GM10266 (cell line): ENCODE measurements around the gene COPS6.

ENCODE experiments used
- DNase-seq: peaks from one replicate; pipeline ENCODE4 v3.0.0; 2012; ENCODE audit errors: extremely low spot score
- TF ChIP-seq, protein P1 (sequence below): IDR thresholded peaks from 2 replicates; pipeline ENCODE4 v1.5.1; 2012; ENCODE audit warnings: mild to moderate bottlenecking, low read depth; ENCODE audit not compliant: control insufficient read depth, insufficient read depth; ENCODE audit errors: missing control alignments

Gene COPS6

GRCh38 chr7:100088095-100088620 lies 611 bp upstream of the COPS6 start:
- TF ChIP-seq, protein P1, sequence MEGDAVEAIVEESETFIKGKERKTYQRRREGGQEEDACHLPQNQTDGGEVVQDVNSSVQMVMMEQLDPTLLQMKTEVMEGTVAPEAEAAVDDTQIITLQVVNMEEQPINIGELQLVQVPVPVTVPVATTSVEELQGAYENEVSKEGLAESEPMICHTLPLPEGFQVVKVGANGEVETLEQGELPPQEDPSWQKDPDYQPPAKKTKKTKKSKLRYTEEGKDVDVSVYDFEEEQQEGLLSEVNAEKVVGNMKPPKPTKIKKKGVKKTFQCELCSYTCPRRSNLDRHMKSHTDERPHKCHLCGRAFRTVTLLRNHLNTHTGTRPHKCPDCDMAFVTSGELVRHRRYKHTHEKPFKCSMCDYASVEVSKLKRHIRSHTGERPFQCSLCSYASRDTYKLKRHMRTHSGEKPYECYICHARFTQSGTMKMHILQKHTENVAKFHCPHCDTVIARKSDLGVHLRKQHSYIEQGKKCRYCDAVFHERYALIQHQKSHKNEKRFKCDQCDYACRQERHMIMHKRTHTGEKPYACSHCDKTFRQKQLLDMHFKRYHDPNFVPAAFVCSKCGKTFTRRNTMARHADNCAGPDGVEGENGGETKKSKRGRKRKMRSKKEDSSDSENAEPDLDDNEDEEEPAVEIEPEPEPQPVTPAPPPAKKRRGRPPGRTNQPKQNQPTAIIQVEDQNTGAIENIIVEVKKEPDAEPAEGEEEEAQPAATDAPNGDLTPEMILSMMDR: no peak
- no peak for DNase-seq

DNA sequence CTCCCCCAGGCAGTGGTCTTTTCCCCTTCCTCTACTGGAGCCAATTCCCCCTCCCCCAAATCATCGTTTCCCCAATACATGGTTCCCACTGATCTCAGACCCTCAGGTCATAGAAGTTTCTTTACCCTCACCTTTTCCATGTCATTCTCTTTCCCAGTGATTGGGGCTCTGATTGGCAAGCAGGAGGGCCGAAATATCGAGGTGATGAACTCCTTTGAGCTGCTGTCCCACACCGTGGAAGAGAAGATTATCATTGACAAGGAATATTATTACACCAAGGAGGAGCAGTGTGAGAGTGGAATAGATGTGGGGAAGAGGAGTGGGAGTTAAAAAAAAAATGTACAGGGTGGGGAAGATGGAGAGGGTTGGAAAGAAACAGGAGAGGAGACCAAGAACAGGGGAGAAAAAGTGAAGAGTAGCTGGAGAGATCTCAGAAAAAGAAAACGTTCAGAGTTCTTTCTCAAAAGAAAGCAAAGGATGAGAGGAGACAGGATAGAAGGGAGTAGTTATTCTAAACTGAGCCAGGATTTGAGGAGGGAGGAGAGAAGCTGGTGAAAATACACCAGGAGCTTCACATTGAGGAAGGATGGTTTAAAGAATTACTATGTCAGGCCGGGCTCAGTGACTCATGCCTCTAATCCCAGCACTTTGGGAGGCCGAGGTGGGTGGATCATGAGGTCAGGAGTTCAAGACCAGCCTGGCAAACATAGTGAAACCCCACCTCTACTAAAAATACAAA lies 858 bp downstream of the COPS6 start:
- TF ChIP-seq, protein P1: no peak
- DNase-seq: no peak

DNA sequence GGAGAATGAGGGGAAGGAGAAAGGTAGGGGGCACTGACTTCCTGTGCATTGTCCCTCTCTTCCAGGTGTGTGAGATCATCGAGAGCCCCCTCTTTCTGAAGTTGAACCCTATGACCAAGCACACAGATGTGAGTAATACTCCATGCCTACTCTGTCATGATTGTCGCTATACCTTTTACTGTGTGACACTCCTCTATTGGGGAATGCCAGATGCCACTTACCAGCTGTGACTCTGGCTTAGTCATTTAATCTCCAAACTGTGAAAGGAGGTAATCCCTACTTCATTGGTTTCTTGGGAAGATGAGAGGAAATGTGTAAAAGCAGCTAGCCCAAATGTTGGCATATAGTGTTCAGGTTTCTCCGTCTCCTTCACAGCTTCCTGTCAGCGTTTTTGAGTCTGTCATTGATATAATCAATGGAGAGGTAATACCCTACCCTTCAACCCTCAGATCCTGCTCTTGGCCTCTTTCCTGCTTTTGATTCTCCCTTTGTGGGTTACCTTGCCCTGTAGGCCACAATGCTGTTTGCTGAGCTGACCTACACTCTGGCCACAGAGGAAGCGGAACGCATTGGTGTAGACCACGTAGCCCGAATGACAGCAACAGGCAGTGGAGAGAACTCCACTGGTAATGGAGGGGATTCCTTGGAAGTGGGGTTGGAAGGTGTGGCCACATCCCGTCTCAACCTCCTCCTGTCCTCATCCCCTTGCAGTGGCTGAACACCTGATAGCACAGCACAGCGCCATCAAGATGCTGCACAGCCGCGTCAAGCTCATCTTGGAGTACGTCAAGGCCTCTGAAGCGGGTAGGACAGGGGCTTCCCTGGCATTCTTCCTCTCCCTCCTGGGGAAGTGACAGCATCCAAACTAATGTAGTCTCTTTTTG lies 2.0 kb downstream of the COPS6 start:
- TF ChIP-seq, protein P1: no peak
- no peak for DNase-seq

DNA sequence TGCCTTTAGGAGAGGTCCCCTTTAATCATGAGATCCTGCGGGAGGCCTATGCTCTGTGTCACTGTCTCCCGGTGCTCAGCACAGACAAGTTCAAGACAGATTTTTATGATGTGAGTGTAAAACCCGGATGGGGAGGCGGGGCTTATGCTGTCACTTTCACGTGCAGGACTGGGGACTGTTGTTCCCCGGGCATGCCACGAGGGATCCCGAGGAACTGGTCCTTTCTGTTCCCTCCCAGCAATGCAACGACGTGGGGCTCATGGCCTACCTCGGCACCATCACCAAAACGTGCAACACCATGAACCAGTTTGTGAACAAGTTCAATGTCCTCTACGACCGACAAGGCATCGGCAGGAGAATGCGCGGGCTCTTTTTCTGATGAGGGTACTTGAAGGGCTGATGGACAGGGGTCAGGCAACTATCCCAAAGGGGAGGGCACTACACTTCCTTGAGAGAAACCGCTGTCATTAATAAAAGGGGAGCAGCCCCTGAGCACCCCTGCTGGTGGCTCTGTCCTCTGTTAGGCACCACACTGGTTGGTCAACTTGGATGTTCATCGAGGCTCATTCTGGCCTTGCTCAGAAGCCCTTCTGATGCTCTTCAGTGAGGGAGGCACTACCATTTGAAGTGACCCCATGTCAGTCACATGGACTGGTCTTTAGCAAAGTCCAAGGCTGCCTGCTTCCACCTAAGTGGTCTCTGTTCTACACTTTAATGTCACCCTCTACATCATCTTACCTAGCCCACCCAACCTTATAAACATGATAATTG lies 2.8 kb downstream of the COPS6 start:
- TF ChIP-seq, protein P1: no peak
- no peak for DNase-seq

- TF ChIP-seq, protein P1: no peak
- DNase-seq: no peak
Measured at GRCh38 chr7:100093054-100093453, 4.3 kb downstream of the COPS6 start.

DNA sequence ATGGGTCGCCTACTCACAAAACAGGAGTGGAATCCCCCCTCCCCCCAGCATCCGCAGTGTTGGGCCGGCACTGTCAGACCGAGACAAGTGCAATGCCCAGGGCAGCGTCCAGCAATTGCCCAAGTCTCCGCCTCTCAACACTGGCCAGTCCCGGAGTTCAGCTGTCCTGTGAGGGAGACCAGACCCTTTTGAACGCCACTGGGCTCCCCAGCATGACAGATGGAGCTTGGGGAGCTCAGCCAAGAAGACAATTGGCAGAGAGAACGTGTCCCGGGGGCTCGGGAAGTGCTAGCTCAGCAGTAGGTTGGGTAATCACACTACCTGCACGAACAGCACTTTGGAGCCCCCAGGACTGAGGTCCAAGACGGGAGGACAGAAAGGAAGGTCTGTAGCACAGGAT lies 4.7 kb downstream of the COPS6 start:
- DNase-seq: no peak
- TF ChIP-seq, protein P1: no peak
